HepG2 (cell line): ENCODE measurements around the gene TMEM190. TPM values are rescaled to one million over a fixed set of nuclear protein-coding genes. Genes with fewer than 3 reads are reported as not detected.

ENCODE experiments used
- ATAC-seq: fragments of 200-7000 bp; cut with Tn5 transposase; 3 replicates; pipeline ENCODE4 v1.9.1; 2020; ENCODE audit warnings: mild to moderate bottlenecking, moderate library complexity
- BruUV-seq: library from RNA; stranded (reverse); fragments of 400-500 nt; replicated peaks from 2 replicates; lab custom pipeline; 2021; lab: Mats Ljungman, UMichigan
- CTCF ChIA-PET: fragments of 300-600 bp; formaldehyde crosslinking; extraction: SDS; loops from one replicate; lab custom pipeline; 2021; ENCODE audit warnings: low total read pairs, inconsistent platforms, low intra/inter-chr PET ratio; lab: Yijun Ruan, JAX
- POLR2A ChIA-PET: fragments of 350-600 bp; sonication (Branson Sonifier 250); formaldehyde crosslinking; loops from one replicate; lab custom pipeline; 2020; ENCODE audit warnings: antibody characterized with exemption, inconsistent platforms; lab: Yijun Ruan, JAX
- DNase-seq: peaks from one replicate; pipeline ENCODE4 v3.0.0-alpha.2; 2015; ENCODE audit warnings: low spot score
- FAIRE-seq: peaks from 3 replicates; lab custom pipeline; 2011; peaks lifted over from hg19 to GRCh38; lab: Jason Lieb, UNC
- H2AFZ ChIP-seq: one replicate; pipeline ENCODE4 v1.6.1; 2011; ENCODE audit warnings: low read length, inconsistent platforms
- H3K27ac ChIP-seq: fragments of 300-600 bp; 3 replicates; pipeline ENCODE4 v1.8.0; 2011; ENCODE audit warnings: mixed run types, mild to moderate bottlenecking, mixed read lengths, low read length, inconsistent platforms; ENCODE audit not compliant: insufficient read depth; ENCODE audit errors: extremely low read length
- H3K27me3 ChIP-seq, 2 experiments: fragments of 200-600 bp in 1 of 2; 2 replicates in 1 of 2; 3 replicates in 1 of 2; pipeline versions ENCODE4 v1.6.0 to v1.8.0; 2011; ENCODE audit warnings: low read length in 2 of 2, mild to moderate bottlenecking in 2 of 2, moderate library complexity in 2 of 2, inconsistent platforms in 1 of 2; ENCODE audit not compliant: insufficient read depth in 2 of 2, control insufficient read depth in 1 of 2
- H3K36me3 ChIP-seq, 2 experiments: fragments of 200-600 bp in 1 of 2; replicated peaks in 1 of 2; 2 replicates in 1 of 2; 3 replicates in 1 of 2; pipeline versions ENCODE4 v1.5.1 to v1.8.0; 2011; ENCODE audit warnings: low read length in 2 of 2, inconsistent platforms in 1 of 2; ENCODE audit not compliant: insufficient read depth in 2 of 2, control insufficient read depth in 1 of 2
- H3K4me1 ChIP-seq: 2 replicates; pipeline ENCODE4 v1.5.1; 2012; ENCODE audit warnings: low read length, inconsistent platforms; ENCODE audit not compliant: insufficient read depth
- H3K4me2 ChIP-seq: 2 replicates; pipeline ENCODE4 v1.6.0; 2011; ENCODE audit warnings: low read depth, low read length, inconsistent platforms
- H3K4me3 ChIP-seq, 3 experiments: fragments of 200-600 bp in 1 of 3; sonication (generic), shearing (Covaris generic) in 1 of 3; replicated peaks in 1 of 3; 2 replicates each; pipeline ENCODE4 v1.5.1; 2011 to 2016; ENCODE audit warnings: low read length in 3 of 3, inconsistent platforms in 2 of 3, low read depth in 2 of 3, mild to moderate bottlenecking in 2 of 3, control low read depth in 1 of 3, mixed read lengths in 1 of 3; ENCODE audit not compliant: insufficient read depth in 1 of 3
- H3K79me2 ChIP-seq: one replicate; pipeline ENCODE4 v1.6.1; 2011; ENCODE audit warnings: low read length, inconsistent platforms; ENCODE audit not compliant: insufficient read depth
- H3K9ac ChIP-seq: 2 replicates; pipeline ENCODE4 v1.6.0; 2011; ENCODE audit warnings: mild to moderate bottlenecking, low read depth, low read length, inconsistent platforms; ENCODE audit not compliant: insufficient read depth
- H3K9me3 ChIP-seq: 2 replicates; pipeline ENCODE4 v1.5.1; 2012; ENCODE audit warnings: mild to moderate bottlenecking, low read length
- H4K20me1 ChIP-seq: 2 replicates; pipeline ENCODE4 v1.6.0; 2011; ENCODE audit warnings: inconsistent platforms, mild to moderate bottlenecking, low read length, moderate library complexity; ENCODE audit not compliant: insufficient read depth
- KDM1A ChIP-seq: IDR thresholded peaks from 2 replicates; pipeline ENCODE4 v1.6.1; 2016; ENCODE audit warnings: missing compliant biosample characterization
- NCOA5 ChIP-seq: sonication (generic); formaldehyde crosslinking; IDR thresholded peaks from 2 replicates; pipeline ENCODE4 v1.4.0; 2020; ENCODE audit warnings: missing genetic modification reagents
- TBX2 ChIP-seq: sonication (generic); formaldehyde crosslinking; IDR thresholded peaks from 2 replicates; pipeline ENCODE4 v1.5.0; 2020; ENCODE audit warnings: missing genetic modification reagents, mild to moderate bottlenecking, borderline replicate concordance
- ZNF343 ChIP-seq: sonication (generic); formaldehyde crosslinking; IDR thresholded peaks from 2 replicates; pipeline ENCODE4 v1.4.0; 2020; ENCODE audit warnings: mild to moderate bottlenecking, missing genetic modification reagents
- WGBS: methylation state at CpG from one replicate; pipeline ENCODE4 v1.1.6; 2017; ENCODE audit warnings: low lambda C conversion rate; 5-methylcytosine and 5-hydroxymethylcytosine counted together
- in situ Hi-C: cut with HindIII; loops from 2 replicates; pipeline ENCODE4 v1.10.0; 2017; ENCODE audit warnings: low pct_unique_long_range_greater_than_20kb; ENCODE audit not compliant: extremely low pct_ligation_motif_present
- intact Hi-C: fragments of 100-400 bp; cut with micrococcal nuclease; formaldehyde crosslinking; loops from one replicate; pipeline ENCODE4 v1.10.0; 2022; ENCODE audit not compliant: unreplicated experiment
- polyA plus RNA-seq, 8 experiments: library from polyadenylated mRNA; depleted of rRNA in 3 of 8; stranded (reverse) in 7 of 8; unstranded in 1 of 8; fragments of >200 nt; fragmentation: Illumina TruSeq in 4 of 8; extraction: Trizol in 4 of 8; gene quantifications; 2 replicates each; pipeline versions ENCODE4 v1.2.1 to v1.2.3, GENCODE V29; 2011 to 2016; ENCODE audit warnings: low read depth in 4 of 8, missing spikeins in 1 of 8, mixed read lengths in 1 of 8; ENCODE audit not compliant: insufficient read depth in 1 of 8
- total RNA-seq, 5 experiments: library from RNA; depleted of rRNA; stranded (reverse); fragments of >200 nt; fragmentation: Illumina TruSeq; extraction: Trizol; gene quantifications; 2 replicates each; pipeline ENCODE4 v1.2.3, GENCODE V29; 2016; ENCODE audit warnings: low read depth in 1 of 5
- TF ChIP-seq, protein P1 (sequence below): sonication (generic); formaldehyde crosslinking; IDR thresholded peaks from 2 replicates; pipeline ENCODE4 v1.4.0; 2020; ENCODE audit warnings: missing genetic modification reagents, borderline replicate concordance
- TF ChIP-seq, protein P2 (sequence below): IDR thresholded peaks from 2 replicates; pipeline ENCODE4 v1.6.1; 2016; ENCODE audit warnings: low read depth
- TF ChIP-seq, protein P3 (sequence below): sonication (generic); formaldehyde crosslinking; IDR thresholded peaks from 2 replicates; pipeline ENCODE4 v1.5.0; 2020; ENCODE audit warnings: missing genetic modification reagents
- TF ChIP-seq, protein P4 (sequence below): sonication (generic); formaldehyde crosslinking; IDR thresholded peaks from 2 replicates; pipeline ENCODE4 v1.4.0; 2020; ENCODE audit warnings: missing genetic modification reagents, borderline replicate concordance

The TMEM190 gene
- total and polyA plus RNA-seq, 2 of the 13 experiments (the other 11 are each of a cell fraction or from before 2014, with no cell fraction given) = 0.35 to 0.83 TPM

DNA sequence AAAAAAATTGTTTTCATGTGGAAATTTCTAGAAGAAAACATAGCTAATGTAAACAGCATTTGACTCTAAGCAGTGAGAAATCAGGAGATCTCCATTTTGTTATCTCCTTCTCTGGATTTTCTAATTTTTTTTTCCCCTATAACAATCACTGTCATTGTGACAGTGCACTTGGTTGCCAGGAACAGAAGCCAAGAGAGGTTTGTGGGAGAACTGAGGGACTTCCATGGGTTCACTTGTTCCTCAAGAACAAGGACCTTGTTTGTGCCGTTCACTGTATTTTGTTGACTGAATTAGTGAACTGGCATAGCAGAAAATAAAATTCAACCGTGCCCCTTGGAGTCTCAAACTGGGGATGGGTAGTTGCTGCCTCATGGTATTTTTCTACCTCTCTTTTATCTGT, 49.4 kb downstream of the TMEM190 start:
- H4K20me1 ChIP-seq = no peaks in the 10 kb centered on the region
- no peaks in the 10 kb centered on the region for H3K36me3 ChIP-seq
- no peaks in the 10 kb centered on the region for H3K79me2 ChIP-seq
- H3K27me3 ChIP-seq = peaks cover 0 to 15% of the 10 kb centered on the region in 2 experiments; a peak in 1 of 5 replicates
- no peaks in the 10 kb centered on the region for H3K4me1 ChIP-seq
- H3K9me3 ChIP-seq = no peaks in the 10 kb centered on the region
- POLR2A ChIA-PET = no interaction called here
- CTCF ChIA-PET = no interaction called here
- H3K4me2 ChIP-seq = no peak overlapping the region
- DNase-seq (no peak), FAIRE-seq (no peak), ATAC-seq (no peak)
- WGBS = 0% methylated on average over 2 of the region's 2 CpGs
- no TSS peak for BruUV-seq
- no peak overlapping the region for H2AFZ ChIP-seq
- no peak overlapping the region for H3K4me3 ChIP-seq
- in situ Hi-C loops (no loop called here), intact Hi-C loops (no loop called here)
- no peak overlapping the region for H3K9ac ChIP-seq
- H3K27ac ChIP-seq = no peak overlapping the region
- TF ChIP-seq NCOA5 = no peak
- TF ChIP-seq TBX2 (CRISPR knock-in tag) = no peak
- TF ChIP-seq, protein P1, sequence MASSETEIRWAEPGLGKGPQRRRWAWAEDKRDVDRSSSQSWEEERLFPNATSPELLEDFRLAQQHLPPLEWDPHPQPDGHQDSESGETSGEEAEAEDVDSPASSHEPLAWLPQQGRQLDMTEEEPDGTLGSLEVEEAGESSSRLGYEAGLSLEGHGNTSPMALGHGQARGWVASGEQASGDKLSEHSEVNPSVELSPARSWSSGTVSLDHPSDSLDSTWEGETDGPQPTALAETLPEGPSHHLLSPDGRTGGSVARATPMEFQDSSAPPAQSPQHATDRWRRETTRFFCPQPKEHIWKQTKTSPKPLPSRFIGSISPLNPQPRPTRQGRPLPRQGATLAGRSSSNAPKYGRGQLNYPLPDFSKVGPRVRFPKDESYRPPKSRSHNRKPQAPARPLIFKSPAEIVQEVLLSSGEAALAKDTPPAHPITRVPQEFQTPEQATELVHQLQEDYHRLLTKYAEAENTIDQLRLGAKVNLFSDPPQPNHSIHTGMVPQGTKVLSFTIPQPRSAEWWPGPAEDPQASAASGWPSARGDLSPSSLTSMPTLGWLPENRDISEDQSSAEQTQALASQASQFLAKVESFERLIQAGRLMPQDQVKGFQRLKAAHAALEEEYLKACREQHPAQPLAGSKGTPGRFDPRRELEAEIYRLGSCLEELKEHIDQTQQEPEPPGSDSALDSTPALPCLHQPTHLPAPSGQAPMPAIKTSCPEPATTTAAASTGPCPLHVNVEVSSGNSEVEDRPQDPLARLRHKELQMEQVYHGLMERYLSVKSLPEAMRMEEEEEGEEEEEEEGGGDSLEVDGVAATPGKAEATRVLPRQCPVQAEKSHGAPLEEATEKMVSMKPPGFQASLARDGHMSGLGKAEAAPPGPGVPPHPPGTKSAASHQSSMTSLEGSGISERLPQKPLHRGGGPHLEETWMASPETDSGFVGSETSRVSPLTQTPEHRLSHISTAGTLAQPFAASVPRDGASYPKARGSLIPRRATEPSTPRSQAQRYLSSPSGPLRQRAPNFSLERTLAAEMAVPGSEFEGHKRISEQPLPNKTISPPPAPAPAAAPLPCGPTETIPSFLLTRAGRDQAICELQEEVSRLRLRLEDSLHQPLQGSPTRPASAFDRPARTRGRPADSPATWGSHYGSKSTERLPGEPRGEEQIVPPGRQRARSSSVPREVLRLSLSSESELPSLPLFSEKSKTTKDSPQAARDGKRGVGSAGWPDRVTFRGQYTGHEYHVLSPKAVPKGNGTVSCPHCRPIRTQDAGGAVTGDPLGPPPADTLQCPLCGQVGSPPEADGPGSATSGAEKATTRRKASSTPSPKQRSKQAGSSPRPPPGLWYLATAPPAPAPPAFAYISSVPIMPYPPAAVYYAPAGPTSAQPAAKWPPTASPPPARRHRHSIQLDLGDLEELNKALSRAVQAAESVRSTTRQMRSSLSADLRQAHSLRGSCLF (CRISPR knock-in tag) = no peak
- no peak for TF ChIP-seq ZNF343 (CRISPR knock-in tag)
- TF ChIP-seq, protein P2, sequence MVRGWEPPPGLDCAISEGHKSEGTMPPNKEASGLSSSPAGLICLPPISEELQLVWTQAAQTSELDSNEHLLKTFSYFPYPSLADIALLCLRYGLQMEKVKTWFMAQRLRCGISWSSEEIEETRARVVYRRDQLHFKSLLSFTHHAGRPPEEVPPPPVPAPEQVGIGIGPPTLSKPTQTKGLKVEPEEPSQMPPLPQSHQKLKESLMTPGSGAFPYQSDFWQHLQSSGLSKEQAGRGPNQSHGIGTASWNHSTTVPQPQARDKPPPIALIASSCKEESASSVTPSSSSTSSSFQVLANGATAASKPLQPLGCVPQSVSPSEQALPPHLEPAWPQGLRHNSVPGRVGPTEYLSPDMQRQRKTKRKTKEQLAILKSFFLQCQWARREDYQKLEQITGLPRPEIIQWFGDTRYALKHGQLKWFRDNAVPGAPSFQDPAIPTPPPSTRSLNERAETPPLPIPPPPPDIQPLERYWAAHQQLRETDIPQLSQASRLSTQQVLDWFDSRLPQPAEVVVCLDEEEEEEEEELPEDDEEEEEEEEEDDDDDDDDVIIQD (CRISPR knock-in tag) = no peak
- TF ChIP-seq, protein P3, sequence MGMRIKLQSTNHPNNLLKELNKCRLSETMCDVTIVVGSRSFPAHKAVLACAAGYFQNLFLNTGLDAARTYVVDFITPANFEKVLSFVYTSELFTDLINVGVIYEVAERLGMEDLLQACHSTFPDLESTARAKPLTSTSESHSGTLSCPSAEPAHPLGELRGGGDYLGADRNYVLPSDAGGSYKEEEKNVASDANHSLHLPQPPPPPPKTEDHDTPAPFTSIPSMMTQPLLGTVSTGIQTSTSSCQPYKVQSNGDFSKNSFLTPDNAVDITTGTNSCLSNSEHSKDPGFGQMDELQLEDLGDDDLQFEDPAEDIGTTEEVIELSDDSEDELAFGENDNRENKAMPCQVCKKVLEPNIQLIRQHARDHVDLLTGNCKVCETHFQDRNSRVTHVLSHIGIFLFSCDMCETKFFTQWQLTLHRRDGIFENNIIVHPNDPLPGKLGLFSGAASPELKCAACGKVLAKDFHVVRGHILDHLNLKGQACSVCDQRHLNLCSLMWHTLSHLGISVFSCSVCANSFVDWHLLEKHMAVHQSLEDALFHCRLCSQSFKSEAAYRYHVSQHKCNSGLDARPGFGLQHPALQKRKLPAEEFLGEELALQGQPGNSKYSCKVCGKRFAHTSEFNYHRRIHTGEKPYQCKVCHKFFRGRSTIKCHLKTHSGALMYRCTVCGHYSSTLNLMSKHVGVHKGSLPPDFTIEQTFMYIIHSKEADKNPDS (CRISPR knock-in tag) = no peak
- TF ChIP-seq, protein P4, sequence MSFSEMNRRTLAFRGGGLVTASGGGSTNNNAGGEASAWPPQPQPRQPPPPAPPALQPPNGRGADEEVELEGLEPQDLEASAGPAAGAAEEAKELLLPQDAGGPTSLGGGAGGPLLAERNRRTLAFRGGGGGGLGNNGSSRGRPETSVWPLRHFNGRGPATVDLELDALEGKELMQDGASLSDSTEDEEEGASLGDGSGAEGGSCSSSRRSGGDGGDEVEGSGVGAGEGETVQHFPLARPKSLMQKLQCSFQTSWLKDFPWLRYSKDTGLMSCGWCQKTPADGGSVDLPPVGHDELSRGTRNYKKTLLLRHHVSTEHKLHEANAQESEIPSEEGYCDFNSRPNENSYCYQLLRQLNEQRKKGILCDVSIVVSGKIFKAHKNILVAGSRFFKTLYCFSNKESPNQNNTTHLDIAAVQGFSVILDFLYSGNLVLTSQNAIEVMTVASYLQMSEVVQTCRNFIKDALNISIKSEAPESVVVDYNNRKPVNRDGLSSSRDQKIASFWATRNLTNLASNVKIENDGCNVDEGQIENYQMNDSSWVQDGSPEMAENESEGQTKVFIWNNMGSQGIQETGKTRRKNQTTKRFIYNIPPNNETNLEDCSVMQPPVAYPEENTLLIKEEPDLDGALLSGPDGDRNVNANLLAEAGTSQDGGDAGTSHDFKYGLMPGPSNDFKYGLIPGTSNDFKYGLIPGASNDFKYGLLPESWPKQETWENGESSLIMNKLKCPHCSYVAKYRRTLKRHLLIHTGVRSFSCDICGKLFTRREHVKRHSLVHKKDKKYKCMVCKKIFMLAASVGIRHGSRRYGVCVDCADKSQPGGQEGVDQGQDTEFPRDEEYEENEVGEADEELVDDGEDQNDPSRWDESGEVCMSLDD (CRISPR knock-in tag) = no peak
- no peak for TF ChIP-seq KDM1A (CRISPR knock-in tag)
